ENCODE results near the gene ARHGAP33.

DNA sequence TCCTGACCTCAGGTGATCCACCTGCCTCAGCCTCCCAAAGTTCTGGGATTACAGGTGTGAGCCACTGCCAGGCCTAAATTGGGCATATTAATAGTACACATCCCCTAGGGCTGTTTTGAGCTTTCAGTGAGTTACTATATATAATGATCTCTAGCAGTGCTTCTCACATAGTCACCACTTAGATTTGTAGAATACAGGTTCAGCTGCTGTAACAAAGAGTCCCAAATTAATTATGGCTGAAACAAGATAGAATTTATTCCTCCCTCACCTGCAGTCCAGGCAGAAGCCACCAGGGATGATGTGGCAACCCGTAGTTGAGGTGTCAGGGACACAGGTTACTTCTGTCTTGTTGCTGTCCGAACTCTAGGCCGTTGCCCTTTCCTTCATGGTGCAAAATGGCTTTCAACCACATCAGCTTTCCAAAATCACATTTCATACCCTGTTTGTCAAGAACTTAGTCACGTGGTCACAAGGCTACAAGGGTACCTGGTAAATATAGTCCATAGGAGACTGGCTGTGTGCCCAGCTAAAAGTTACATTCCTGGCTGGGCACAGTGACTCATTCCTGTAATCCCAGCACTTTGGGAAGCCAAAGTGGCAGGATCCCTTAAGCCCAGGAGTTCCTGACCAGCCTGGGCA, 14.5 kb upstream of the ARHGAP33 start:
- TF ChIP-seq MXI1 (conservative IDR thresholded peaks at IDR 0.05; ENCODE audit: poor library complexity, severe bottlenecking) (no peak), EZH2 (IDR thresholded peaks at IDR 0.05; ENCODE audit: borderline replicate concordance, insufficient read depth, low read length, poor library complexity, severe bottlenecking) (no peak), POLR2AphosphoS5 (IDR thresholded peaks at IDR 0.05) (no peak)
- TF ChIP-seq, protein P1, sequence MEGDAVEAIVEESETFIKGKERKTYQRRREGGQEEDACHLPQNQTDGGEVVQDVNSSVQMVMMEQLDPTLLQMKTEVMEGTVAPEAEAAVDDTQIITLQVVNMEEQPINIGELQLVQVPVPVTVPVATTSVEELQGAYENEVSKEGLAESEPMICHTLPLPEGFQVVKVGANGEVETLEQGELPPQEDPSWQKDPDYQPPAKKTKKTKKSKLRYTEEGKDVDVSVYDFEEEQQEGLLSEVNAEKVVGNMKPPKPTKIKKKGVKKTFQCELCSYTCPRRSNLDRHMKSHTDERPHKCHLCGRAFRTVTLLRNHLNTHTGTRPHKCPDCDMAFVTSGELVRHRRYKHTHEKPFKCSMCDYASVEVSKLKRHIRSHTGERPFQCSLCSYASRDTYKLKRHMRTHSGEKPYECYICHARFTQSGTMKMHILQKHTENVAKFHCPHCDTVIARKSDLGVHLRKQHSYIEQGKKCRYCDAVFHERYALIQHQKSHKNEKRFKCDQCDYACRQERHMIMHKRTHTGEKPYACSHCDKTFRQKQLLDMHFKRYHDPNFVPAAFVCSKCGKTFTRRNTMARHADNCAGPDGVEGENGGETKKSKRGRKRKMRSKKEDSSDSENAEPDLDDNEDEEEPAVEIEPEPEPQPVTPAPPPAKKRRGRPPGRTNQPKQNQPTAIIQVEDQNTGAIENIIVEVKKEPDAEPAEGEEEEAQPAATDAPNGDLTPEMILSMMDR (IDR thresholded peaks at IDR 0.05; ENCODE audit: poor library complexity, severe bottlenecking), result no peak
